ENCODE data around the gene NEIL1.

GRCh38 chr15:75380773-75381172 is 33.9 kb downstream of the NEIL1 start:
- TF ChIP-seq CTCF (IDR thresholded peaks at IDR 0.05) (no peak), EZH2 (IDR thresholded peaks at IDR 0.05; ENCODE audit: borderline replicate concordance, insufficient read depth, low read depth, low read length, poor library complexity, severe bottlenecking) (no peak)
